Left cardiac atrium (tissue), 4 donors: Measurements from ENCODE around the gene EGLN2. TPM values are rescaled to one million over a fixed set of nuclear protein-coding genes. Genes with fewer than 3 reads are reported as not detected.
A peak's percentile ranks its signal among the peaks of the same experiment; 100 is the strongest.
"Not testable (repeated sequence)": the region's sequence is repeated elsewhere in the genome, so short reads cannot be mapped to it uniquely, and the experiment has no call there.

Experiments used
- ATAC-seq, 2 donors: fragments of 200-7000 bp; cut with Tn5 transposase; one replicate each; pipeline ENCODE4 v1.9.1; 2020; ENCODE audit warnings: mild to moderate bottlenecking in 2 of 2, moderate library complexity in 2 of 2
- DNase-seq: peaks from one replicate; pipeline ENCODE4 v3.0.0-alpha.2; 2020
- intact Hi-C, 2 donors: fragments of 100-400 bp; cut with DNase I; formaldehyde crosslinking; loops; one replicate each; pipeline versions ENCODE4 v1.14.1 to v1.15.1; 2022 to 2023
- total RNA-seq, 2 donors: library from RNA; stranded (reverse); fragmentation: NEBNext Ultra II Directional; extraction: Animal tissue kit (Norgen Biotek cat#: 25700); gene quantifications; one replicate each; pipeline ENCODE4 v1.2.1, GENCODE V29; 2021
- donor health status: DM: no; HTN: yes; CAD: no.
- donor health status: DM: no; HTN: yes; CAD: no; lungs with severe emphysema.
- donor health status: DM: yes; HTN: yes; CAD: no.
- donor health status: Dilated cardiomyopathy.

EGLN2 gene
- total RNA-seq, 2 donors from 2014 or later: 66.7 to 67.5 TPM

GRCh38 chr19:40809358-40810086 is 10.5 kb downstream of the EGLN2 start:
- ATAC-seq: no peak
- peak; percentile 41 for DNase-seq
- intact Hi-C loops: loop anchor here in 1 of 2 donors (10.0 kb wide), 1 partner anchor 145 kb away; no protein-coding TSS in a partner anchor

GRCh38 chr19:40810160-40810559 is 11.2 kb downstream of the EGLN2 start:
- intact Hi-C loops: no loop called here
- DNase-seq (no peak), ATAC-seq (no peak)

- DNase-seq (peak; percentile 88), ATAC-seq (peak; percentile 88)
- intact Hi-C loops: not testable (repeated sequence)
Observed at GRCh38 chr19:40810649-40811408, 11.8 kb downstream of the EGLN2 start.

- ATAC-seq (no peak), DNase-seq (no peak)
- intact Hi-C loops: no loop called here
Observed at GRCh38 chr19:40811478-40812341, 12.7 kb downstream of the EGLN2 start.

GRCh38 chr19:40812571-40812970 is 13.6 kb downstream of the EGLN2 start:
- intact Hi-C loops, ATAC-seq, DNase-seq: not testable (repeated sequence)

- intact Hi-C loops: no loop called here
- ATAC-seq: no peak
- no peak for DNase-seq
Observed at GRCh38 chr19:40813182-40813581, 14.2 kb downstream of the EGLN2 start.

- no peak for DNase-seq
- intact Hi-C loops: no loop called here
- ATAC-seq: no peak
Observed at GRCh38 chr19:40815223-40815622, 16.2 kb downstream of the EGLN2 start.

GRCh38 chr19:40818480-40819399 is 19.7 kb downstream of the EGLN2 start:
- DNase-seq (peak; percentile 85), ATAC-seq (peak; percentile 87 to 88)
- intact Hi-C loops: loop anchor here in 1 of 2 donors (2.0 kb wide), 1 partner anchor 156 kb away; no protein-coding TSS in a partner anchor

- DNase-seq (peak; percentile 50), ATAC-seq (peak; percentile 22 to 26)
- intact Hi-C loops: loop anchor here in 1 of 2 donors (2.0 kb wide), 1 partner anchor 157 kb away; no protein-coding TSS in a partner anchor
Observed at GRCh38 chr19:40819479-40820234, 20.7 kb downstream of the EGLN2 start.

- DNase-seq: no peak
- ATAC-seq: no peak
- intact Hi-C loops: no loop called here
Observed at GRCh38 chr19:40822161-40822560, 23.2 kb downstream of the EGLN2 start.

- DNase-seq, ATAC-seq, intact Hi-C loops: not testable (repeated sequence)
Observed at GRCh38 chr19:40822704-40823553, 23.9 kb downstream of the EGLN2 start.

GRCh38 chr19:40824916-40825315 is 25.9 kb downstream of the EGLN2 start:
- DNase-seq, ATAC-seq, intact Hi-C loops: not testable (repeated sequence)

GRCh38 chr19:40825460-40826095 is 26.6 kb downstream of the EGLN2 start:
- ATAC-seq, DNase-seq, intact Hi-C loops: not testable (repeated sequence)

- DNase-seq, ATAC-seq, intact Hi-C loops: not testable (repeated sequence)
Observed at GRCh38 chr19:40826312-40826698, 27.3 kb downstream of the EGLN2 start.

GRCh38 chr19:40826699-40827385 is 27.9 kb downstream of the EGLN2 start:
- not testable (repeated sequence) for ATAC-seq, DNase-seq

More at GRCh38 chr19:40826699-40827385, 27.9 kb downstream of the EGLN2 start:
- intact Hi-C loops: not testable (repeated sequence)
